NB4 (cell line): ENCODE results near the gene PBRM1.

Source experiments
- CTCF ChIP-seq: IDR thresholded peaks from one replicate; pipeline ENCODE4 v1.5.1; 2012; ENCODE audit warnings: low read depth, low read length
- TF ChIP-seq, protein P1 (sequence below): IDR thresholded peaks from 2 replicates; pipeline ENCODE4 v1.6.1; 2011; ENCODE audit warnings: low read depth, low read length

DNA sequence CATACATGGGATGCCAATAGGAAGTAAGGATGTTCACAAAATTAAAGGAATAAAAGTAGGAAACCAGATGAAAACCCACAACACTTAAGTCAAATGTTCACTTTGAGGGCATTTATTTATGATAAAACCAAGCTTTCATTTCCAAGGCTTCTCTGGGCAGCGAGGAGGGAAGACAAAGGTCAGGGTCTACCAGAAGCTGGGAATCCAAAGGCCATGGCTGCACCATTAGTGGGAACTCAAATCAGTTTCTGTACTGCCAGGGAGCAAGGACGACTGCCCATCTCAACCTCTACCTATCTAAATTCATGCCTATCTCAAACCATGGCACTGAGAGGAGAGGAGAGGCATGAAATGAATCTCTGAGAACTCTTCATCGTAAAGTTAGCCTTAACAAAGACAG lies 22.6 kb downstream of the PBRM1 start:
- TF ChIP-seq CTCF = no peak
- TF ChIP-seq, protein P1, sequence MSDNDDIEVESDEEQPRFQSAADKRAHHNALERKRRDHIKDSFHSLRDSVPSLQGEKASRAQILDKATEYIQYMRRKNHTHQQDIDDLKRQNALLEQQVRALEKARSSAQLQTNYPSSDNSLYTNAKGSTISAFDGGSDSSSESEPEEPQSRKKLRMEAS = no peak
